HG03108 (cell line): ENCODE measurements around the gene AP1M1.
"Not testable (repeated sequence)": the region's sequence is repeated elsewhere in the genome, so short reads cannot be mapped to it uniquely, and the experiment has no call there.

Source experiments
- ATAC-seq: cut with Tn5 transposase; IDR thresholded peaks from one replicate; pipeline ENCODE4 v1.9.1; 2021; ENCODE audit warnings: moderate library complexity; ENCODE audit not compliant: unreplicated experiment

The AP1M1 gene

GRCh38 chr19:16260160-16260811, 62.6 kb downstream of the AP1M1 start:
- ATAC-seq = no peak

DNA sequence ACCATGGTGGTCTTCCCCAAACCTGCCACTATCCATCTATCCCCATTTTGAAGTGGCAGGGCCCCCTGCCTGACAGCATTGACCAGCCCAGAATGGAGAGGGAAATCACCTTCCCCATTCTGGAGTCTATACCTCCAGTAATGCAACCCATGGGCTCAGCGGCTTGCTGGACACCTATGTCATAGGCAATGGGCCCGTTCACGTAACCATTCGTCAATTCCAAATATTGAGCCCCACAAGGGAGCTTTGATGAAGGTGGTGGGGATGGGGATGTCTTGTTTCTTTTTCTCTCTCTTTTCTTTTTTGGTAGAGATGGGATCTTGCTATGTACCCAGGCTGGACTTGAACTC, 63.1 kb downstream of the AP1M1 start:
- ATAC-seq = no peak

GRCh38 chr19:16261584-16262368, 64.1 kb downstream of the AP1M1 start:
- ATAC-seq = no peak

DNA sequence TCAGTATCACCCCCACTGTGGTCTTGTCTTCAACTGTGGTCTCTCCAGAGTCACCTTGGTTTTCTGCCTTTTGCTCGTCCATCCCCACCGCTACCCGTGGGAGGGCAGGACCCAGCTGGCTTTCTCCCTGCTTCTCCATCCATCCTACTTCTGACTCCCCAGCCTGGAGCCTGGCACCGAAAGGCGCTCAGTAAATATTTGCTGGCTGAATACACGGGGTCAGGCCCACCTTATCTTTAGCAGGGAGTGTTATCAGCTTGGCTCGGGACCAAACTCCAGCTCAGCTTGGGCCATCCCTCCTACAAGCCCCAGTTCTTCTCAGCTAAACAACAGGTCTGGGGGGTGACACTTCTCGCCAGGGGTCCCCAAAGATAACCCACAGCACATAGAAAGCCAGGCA, 64.9 kb downstream of the AP1M1 start:
- ATAC-seq = no peak

- ATAC-seq = no peak
Observed at GRCh38 chr19:16263141-16263761, 65.5 kb downstream of the AP1M1 start.

- no peak for ATAC-seq
Observed at GRCh38 chr19:16265205-16265604, 67.5 kb downstream of the AP1M1 start.

DNA sequence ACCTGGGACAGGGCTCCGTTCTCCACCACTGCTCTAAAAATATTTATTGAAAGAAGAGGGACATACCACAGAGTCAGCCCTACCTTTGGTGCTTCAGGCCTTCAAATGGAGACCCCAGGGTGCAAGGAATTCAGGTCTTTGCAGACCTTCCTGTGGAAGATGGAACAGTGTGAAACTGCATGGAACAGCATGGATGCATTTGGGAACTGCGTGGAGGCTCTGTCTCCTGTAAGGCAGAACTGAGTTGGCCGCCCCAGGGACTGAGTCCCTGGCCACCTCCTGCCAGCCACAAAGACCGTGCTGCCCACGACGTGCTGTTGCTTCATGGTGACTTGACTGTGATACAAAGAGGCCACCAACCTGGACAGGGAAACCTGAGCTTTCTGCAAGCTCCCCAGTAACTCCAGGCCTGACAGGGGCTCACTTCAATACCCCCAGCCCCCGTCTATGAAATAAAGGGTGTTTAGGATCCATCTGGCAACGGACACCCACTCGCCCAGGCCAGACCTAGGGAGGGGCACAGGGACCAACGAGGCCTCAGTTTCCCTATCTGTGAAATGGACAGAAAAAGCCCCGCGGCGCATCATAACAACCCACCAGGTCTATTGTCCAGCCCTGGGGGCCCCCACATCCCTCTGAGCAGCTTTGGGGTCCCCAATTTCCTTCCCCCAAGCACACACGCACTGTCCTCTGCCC, 68.3 kb downstream of the AP1M1 start:
- no peak for ATAC-seq

DNA sequence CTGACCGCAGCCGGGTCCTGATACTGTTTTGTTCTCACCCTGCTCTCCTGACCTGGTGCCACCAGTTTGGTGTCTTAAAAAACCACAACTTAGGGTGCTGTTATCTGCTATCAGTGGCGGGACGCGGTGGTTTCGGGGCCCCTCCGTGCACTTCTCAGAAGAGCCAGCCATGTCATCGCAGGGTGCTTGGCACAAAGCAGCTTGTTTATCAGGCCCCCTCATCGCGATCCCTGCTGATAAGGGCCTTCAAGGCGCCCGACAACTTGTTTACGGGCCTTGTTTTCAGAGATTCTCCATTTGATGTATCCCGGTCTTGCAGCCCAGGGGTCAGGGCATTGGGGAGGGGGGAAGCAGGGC, 68.9 kb downstream of the AP1M1 start:
- no peak for ATAC-seq

DNA sequence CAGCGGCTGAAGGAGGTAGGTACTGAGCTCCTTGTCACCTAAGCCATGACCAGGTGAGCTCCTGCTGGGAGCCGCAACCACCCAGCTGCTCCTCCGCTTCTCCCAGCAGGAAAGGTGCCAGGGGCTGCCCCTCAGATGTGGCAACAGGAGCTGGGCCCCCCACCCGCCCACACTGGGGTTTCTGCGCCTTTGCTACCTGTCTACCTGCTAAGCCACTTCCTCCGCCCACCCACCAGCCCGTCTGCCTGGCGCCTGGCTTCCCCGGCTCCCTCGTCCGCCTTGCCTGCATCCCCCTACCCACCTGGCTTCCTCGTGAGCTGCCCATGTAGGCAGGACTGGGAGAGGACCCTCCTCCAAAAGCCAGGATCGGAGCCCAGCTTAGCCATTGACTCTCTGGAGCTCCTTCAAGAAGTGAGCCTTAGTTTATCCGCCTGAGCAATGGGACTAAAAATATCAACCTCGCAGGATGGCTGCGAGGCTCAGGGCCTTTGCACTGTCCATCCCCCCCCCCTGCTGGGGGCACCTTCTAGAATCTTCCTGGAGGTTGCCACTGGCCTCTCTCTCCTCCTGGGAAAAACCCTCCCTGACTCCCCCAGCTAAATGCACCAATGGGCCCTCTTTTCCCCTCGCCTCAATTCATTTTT, 71.1 kb downstream of the AP1M1 start:
- ATAC-seq = no peak

DNA sequence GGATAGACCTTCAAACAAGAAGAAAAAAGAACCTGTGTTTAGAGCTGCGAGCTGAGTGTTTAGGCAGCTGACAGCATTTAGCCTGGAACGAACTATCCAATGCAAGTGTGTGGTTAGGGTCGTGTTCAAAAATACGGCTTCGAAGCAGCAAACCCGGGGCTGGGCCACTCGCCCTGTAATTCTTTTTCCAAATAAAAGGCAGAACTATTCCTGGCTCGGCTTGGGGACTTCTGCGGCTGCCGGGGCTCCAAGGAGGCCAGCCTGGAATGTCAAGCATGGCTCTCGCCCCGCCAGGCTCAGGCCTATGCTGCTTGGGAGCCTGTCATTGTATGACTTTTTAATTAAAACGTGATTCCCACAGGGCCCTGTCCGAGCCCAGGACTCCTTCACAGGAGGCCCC, 75.2 kb downstream of the AP1M1 start:
- no peak for ATAC-seq

DNA sequence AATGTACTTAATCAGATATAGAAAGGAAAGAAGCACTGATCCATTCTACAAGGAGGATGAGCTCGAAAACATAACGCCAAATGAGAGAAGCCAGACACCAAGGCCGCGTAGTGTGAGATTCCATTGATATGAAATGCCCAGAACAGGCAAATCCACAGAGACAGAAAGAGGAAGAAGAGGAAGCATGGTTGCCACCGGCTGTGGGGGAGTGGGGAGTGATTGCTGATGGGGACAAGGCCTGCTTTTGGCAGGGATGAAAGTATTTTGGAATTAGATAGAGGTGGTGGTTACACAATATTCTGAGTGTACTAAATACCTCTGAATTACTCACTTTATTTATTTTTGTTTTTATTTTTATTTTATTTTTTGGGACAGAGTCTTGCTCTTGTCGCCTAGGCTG, 76.7 kb downstream of the AP1M1 start:
- no peak for ATAC-seq

- ATAC-seq = no peak
Observed at GRCh38 chr19:16280306-16280705, 82.6 kb downstream of the AP1M1 start.

GRCh38 chr19:16281743-16282142, 84.0 kb downstream of the AP1M1 start:
- ATAC-seq = no peak

DNA sequence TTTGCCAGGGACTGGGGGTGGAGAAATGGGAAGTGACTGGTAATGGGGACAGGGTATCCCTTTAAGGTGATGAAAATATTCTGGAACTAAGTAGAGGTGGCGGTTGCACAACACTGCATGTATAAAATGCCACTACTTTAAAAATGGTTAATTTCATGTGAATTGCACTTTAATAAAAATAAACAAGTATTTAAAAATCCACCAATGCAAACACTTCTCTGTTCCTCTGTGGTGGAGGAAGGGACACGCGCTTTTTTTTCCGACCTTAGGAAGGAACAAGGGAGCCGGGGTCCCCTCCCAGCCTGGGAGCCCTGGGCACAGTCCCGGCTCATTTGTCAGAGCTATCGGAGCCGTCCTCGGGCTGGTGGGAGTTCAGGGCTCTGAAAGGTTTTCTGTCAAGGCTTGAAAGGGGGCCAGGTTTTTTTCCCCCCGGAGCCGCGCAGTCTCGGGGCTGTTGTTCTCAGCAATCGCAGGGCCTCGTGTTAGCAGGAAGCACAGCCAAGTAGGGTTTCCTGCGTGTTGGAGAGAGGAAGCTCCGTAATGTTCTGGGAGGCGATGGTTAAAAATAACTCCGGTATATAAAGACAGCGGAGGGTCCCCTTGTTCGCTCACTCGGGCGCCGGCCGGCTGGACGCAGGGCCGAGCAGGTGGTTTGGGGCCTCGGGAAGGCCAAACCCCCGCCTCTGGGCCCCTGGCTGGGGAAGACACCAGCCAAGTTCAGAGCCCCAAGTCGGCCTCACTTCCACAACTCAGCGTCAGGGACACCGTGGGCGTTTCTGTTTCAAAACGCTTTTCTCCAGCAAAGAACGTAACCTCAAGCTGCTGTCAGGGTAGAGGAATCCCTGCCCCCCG, 85.7 kb downstream of the AP1M1 start:
- ATAC-seq = no peak

GRCh38 chr19:16284505-16284904, 86.8 kb downstream of the AP1M1 start:
- ATAC-seq = no peak

DNA sequence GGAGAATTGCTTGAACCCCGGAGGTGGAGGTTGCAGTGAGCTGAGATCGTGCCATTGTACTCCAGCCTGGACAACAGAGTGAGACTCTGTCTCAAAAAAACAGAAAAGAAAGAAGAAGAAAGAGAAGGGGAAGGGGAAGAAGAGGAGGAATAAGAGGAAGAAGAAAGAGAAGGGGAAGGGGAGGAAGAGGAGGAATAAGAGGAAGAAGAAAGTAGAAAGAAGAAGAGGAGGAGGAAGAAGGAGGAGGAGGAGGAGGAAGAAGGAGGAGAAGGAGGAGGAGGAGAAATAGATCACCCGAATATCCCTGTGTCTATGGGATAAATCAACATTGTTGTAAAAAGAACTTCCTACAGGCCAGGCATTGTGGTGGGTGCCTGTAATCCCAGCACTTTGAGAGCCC, 87.4 kb downstream of the AP1M1 start:
- ATAC-seq = not testable (repeated sequence)

- no peak for ATAC-seq
Observed at GRCh38 chr19:16285769-16286498, 88.2 kb downstream of the AP1M1 start.

DNA sequence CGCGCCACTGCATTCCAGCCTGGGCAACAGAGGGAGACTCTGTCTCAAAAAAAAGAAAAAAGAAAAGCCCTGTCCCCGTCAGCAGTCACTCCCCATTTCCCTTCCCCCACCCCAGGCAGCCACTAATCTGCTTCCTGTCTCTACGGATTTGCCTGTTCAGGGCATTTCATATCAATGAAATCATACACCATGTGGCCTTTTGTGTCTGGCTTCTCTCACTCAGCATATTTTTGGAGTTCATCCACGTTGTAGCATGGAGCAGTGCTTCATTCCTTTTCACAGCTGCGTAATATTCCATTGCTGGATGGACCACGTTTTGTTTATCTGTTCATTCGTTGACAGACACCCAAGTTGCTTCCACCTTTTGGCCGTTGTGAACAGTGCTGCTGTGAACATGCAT, 90.8 kb downstream of the AP1M1 start:
- no peak for ATAC-seq

- no peak for ATAC-seq
Observed at GRCh38 chr19:16289594-16289993, 91.9 kb downstream of the AP1M1 start.

- ATAC-seq = no peak
Observed at GRCh38 chr19:16290692-16291091, 93.0 kb downstream of the AP1M1 start.
